ENCODE measurements around the gene FMN1.
A peak's percentile ranks its signal among the peaks of the same experiment; 100 is the strongest.

FMN1 gene

DNA sequence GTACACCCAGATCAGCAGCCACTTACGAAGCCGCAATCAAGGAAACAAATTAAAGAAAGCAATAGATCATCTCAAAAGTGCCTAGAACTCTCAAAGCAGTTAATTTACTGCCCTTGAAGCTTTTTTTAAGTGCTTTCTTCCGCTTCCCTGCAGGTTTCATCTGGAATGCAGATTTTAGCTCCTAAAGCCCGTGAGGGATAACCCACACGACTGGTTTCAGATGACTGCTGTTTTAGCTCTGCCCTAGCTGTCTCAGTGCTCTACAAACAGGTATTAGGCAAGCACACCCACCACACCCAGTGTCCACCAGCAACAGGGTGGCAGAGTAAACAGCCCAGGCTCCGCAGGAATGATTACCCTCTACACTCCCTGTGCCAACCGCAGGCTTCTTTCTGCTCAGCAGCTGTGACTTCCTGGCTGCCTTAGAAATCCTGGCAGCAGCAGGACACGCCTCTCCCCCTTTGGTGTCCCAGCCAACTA, 126.0 kb downstream of the FMN1 start:
- TF ChIP-seq, protein P1, sequence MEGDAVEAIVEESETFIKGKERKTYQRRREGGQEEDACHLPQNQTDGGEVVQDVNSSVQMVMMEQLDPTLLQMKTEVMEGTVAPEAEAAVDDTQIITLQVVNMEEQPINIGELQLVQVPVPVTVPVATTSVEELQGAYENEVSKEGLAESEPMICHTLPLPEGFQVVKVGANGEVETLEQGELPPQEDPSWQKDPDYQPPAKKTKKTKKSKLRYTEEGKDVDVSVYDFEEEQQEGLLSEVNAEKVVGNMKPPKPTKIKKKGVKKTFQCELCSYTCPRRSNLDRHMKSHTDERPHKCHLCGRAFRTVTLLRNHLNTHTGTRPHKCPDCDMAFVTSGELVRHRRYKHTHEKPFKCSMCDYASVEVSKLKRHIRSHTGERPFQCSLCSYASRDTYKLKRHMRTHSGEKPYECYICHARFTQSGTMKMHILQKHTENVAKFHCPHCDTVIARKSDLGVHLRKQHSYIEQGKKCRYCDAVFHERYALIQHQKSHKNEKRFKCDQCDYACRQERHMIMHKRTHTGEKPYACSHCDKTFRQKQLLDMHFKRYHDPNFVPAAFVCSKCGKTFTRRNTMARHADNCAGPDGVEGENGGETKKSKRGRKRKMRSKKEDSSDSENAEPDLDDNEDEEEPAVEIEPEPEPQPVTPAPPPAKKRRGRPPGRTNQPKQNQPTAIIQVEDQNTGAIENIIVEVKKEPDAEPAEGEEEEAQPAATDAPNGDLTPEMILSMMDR (IDR thresholded peaks at IDR 0.05; ENCODE audit: insufficient read depth, low read depth, low read length, missing control alignments) = no peak
- DNase-seq (ENCODE audit: low read depth) = peak; percentile 90
- no peak overlapping the region for H3K4me3 ChIP-seq (ENCODE audit: low read length)

DNA sequence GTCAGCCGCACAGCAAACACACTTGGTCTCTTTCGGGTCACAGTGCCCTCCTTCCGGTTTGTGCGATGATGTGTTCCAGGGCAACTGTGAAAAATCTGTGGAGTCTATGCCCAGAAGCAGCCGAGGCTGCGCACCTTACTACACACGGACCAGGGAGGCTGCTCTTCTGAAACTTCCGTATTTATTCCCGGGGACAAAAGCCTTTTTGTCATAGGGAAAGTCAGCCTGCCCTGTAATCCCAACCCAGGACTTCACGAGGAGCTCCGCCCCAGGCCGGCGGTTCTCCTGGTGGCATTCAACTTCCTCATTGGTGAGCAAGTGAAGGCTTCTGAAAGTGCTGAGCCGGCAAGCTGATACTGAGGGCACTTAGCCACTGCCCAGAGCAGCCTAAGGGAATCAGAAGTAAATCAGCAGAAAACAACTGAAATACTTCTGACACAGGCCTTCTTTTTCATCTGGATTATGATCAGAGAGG, 126.5 kb downstream of the FMN1 start:
- peak; percentile 57 for DNase-seq (ENCODE audit: low read depth)
- peak overlapping the region; percentile 1 for H3K4me3 ChIP-seq (ENCODE audit: low read length)
- TF ChIP-seq, protein P1 (IDR thresholded peaks at IDR 0.05; ENCODE audit: insufficient read depth, low read depth, low read length, missing control alignments) = no peak

DNA sequence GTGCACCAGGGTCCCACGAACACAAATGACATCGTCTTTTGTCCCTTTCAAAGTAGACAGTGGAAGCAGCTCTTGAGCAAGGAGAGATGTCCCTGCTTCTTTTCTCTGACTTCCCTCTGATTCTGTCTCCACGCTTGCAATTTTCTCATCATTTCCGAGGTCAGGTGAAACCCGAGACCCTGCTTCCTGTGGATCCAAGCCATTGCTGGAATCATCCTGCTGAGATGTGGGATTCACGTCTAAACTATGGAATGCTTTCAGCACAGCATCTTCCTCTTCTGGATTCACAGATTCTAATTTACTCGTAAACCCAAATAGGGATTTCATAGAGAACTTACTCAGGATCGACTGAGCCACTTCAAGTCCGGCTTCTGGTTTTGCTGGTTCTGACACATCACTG, 127.1 kb downstream of the FMN1 start:
- DNase-seq (ENCODE audit: low read depth) = peak; percentile 37
- no peak overlapping the region for H3K4me3 ChIP-seq (ENCODE audit: low read length)
- TF ChIP-seq, protein P1 (IDR thresholded peaks at IDR 0.05; ENCODE audit: insufficient read depth, low read depth, low read length, missing control alignments) = no peak

DNA sequence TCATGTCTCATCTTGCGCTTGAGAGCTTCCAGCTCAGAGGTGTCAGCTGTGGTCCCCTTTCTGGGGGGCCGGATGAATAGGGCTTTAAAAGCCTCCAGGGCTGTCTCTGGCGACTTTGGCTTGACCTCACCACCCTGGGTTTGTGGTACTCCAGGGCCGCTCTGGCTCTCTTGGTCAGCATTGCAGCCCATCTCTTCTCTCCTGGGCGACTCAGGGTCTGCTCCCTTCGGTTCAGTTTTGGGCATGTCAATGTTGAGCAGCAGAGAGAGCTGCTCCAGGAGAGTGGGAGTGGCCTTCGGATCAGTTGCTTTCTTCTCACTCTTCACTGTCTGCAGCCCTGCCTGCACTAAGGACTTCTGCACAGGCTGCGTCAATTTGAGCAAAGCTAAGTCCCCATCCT, 127.9 kb downstream of the FMN1 start:
- DNase-seq (ENCODE audit: low read depth) = no peak
- TF ChIP-seq, protein P1 (IDR thresholded peaks at IDR 0.05; ENCODE audit: insufficient read depth, low read depth, low read length, missing control alignments) = no peak
- H3K4me3 ChIP-seq (ENCODE audit: low read length) = no peak overlapping the region

DNA sequence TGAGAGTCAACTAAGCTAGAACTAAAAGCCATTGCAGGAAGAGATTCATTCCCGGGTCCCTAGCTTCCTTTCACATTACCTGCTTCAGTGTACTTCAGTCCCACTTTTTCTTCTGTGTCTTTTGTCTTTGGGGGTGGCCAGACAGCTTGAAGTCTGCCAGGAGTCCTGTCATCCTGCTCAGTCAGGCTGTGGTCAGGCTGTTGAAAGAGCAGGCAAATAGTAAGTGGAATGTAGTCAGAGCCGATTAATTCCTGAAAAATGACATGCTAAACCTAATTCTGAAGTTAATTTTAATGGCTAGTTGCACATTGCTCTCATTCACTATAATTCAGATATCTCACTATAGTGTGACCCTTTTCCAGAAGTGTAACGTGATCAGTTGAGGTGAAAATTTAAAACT, 129.6 kb downstream of the FMN1 start:
- H3K4me3 ChIP-seq (ENCODE audit: low read length) = no peak overlapping the region
- TF ChIP-seq, protein P1 (IDR thresholded peaks at IDR 0.05; ENCODE audit: insufficient read depth, low read depth, low read length, missing control alignments) = no peak
- DNase-seq (ENCODE audit: low read depth) = peak; percentile 33

DNA sequence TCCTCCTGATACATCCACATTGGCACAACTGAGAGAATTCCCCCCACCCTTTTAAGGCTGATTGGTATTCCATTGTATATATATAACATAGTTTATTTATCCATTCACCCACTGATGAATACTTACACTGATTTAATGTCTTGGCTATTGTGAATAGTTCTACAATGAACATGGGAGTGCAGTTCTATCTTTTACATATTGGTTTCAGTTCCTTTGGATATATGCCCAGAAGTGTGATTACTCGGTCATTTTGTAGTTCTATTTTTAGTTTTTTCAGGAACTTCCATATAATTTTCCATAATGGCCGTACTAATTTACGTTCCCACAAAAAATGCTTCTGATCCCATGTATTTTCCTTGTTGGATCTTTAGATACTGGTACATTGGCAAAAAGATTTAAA, 135.3 kb downstream of the FMN1 start:
- TF ChIP-seq, protein P1 (IDR thresholded peaks at IDR 0.05; ENCODE audit: insufficient read depth, low read depth, low read length, missing control alignments) = no peak
- H3K4me3 ChIP-seq (ENCODE audit: low read length) = no peak overlapping the region
- DNase-seq (ENCODE audit: low read depth) = no peak

DNA sequence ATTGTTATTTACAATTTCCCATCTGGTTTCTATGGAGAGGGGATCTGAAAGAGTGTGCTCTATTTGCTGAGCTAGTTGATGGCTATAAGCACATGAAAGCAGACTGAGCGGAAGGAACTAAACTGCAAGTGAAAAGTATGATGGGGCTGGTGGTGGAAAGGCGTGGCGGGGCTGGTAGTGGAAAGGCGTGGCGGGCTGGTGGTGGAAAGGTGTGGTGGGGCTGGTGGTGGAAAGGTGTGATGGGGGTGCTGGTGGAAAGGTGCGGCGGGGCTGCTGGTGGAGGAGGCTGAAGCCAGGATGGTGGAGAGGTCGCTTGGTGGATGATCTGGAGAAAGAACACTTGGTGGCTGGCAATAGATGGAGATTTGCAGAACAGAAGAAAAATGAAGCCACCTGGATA, 136.7 kb downstream of the FMN1 start:
- TF ChIP-seq, protein P1 (IDR thresholded peaks at IDR 0.05; ENCODE audit: insufficient read depth, low read depth, low read length, missing control alignments) = no peak
- no peak for DNase-seq (ENCODE audit: low read depth)

More for the DNA sequence above, 136.7 kb downstream of the FMN1 start:
- H3K4me3 ChIP-seq (ENCODE audit: low read length) = no peak overlapping the region

All from epithelial cell of esophagus (primary cell).